Cerebellar nuclear complex (tissue), 1 donor: ENCODE results near the gene BRCA2.

Source experiments
- DNase-seq, 2 experiments: peaks; one replicate each; lab custom pipeline; 2025; lab: John Stamatoyannopoulos, UW

BRCA2 gene

GRCh38 chr13:32315238-32316027, at the start of gene BRCA2, which contains the start of gene ZAR1L:
Gene BRCA2, plus strand, starts transcription at chr13:32315508. Its CDS starts 953 bp downstream, at chr13:32316461.
Gene ZAR1L, minus strand, starts transcription at chr13:32315363. Its CDS starts 3,438 bp downstream, at chr13:32311925.
- no peak for DNase-seq

GRCh38 chr13:32265726-32266125, 49.6 kb upstream of the BRCA2 start:
- no peak for DNase-seq

- no peak for DNase-seq
These were observed 49.2 kb upstream of the BRCA2 start for GRCh38 chr13:32266130-32266529.

- no peak for DNase-seq
These were observed 47.4 kb upstream of the BRCA2 start for GRCh38 chr13:32267836-32268439.

GRCh38 chr13:32272021-32272683, 43.2 kb upstream of the BRCA2 start:
- no peak for DNase-seq

- no peak for DNase-seq
These were observed 37.5 kb upstream of the BRCA2 start for GRCh38 chr13:32277839-32278238.

- no peak for DNase-seq
These were observed 36.9 kb upstream of the BRCA2 start for GRCh38 chr13:32278426-32278825.

GRCh38 chr13:32281096-32281495, 34.2 kb upstream of the BRCA2 start:
- DNase-seq, result no peak

GRCh38 chr13:32282096-32282711, 33.1 kb upstream of the BRCA2 start:
- DNase-seq, result no peak

GRCh38 chr13:32284927-32285632, 30.2 kb upstream of the BRCA2 start:
- no peak for DNase-seq

GRCh38 chr13:32285633-32285965, 29.7 kb upstream of the BRCA2 start:
- no peak for DNase-seq

- DNase-seq, result no peak
These were observed 18.1 kb upstream of the BRCA2 start for GRCh38 chr13:32297206-32297605.

GRCh38 chr13:32298695-32299094, 16.6 kb upstream of the BRCA2 start:
- no peak for DNase-seq

- no peak for DNase-seq
These were observed 15.4 kb upstream of the BRCA2 start for GRCh38 chr13:32299893-32300292.

- no peak for DNase-seq
These were observed 14.9 kb upstream of the BRCA2 start for GRCh38 chr13:32300406-32300805.

- no peak for DNase-seq
These were observed 14.4 kb upstream of the BRCA2 start for GRCh38 chr13:32300920-32301319.

- DNase-seq, result no peak
These were observed 12.8 kb upstream of the BRCA2 start for GRCh38 chr13:32302461-32302860.

GRCh38 chr13:32305646-32306045, 9.7 kb upstream of the BRCA2 start:
- DNase-seq, result no peak

GRCh38 chr13:32309312-32310133, 5.8 kb upstream of the BRCA2 start:
- DNase-seq, result no peak

GRCh38 chr13:32310134-32310706, 5.1 kb upstream of the BRCA2 start:
- no peak for DNase-seq
